PC-3 (cell line): ENCODE results near the gene FARS2. TPM values are rescaled to one million over a fixed set of nuclear protein-coding genes. Genes with fewer than 3 reads are reported as not detected.

Source experiments
- ATAC-seq: fragments of 200-7000 bp; cut with Tn5 transposase; 2 replicates; pipeline ENCODE4 v1.9.1; 2020; ENCODE audit warnings: mild to moderate bottlenecking, moderate library complexity
- BruUV-seq: library from RNA; stranded (reverse); fragments of 400-500 nt; replicated peaks from 2 replicates; lab custom pipeline; 2021; lab: Mats Ljungman, UMichigan
- CTCF ChIA-PET: fragments of 300-600 bp; sonication (Branson Sonifier 250); formaldehyde crosslinking; loops from one replicate; lab custom pipeline; 2022; ENCODE audit warnings: antibody characterized with exemption; lab: Charles Lee
- POLR2A ChIA-PET: fragments of 300-600 bp; sonication (Branson Sonifier 250); formaldehyde crosslinking; loops from one replicate; lab custom pipeline; 2022; ENCODE audit warnings: antibody characterized with exemption; ENCODE audit not compliant: unreplicated experiment; lab: Charles Lee
- DNase-seq: peaks from one replicate; pipeline ENCODE4 v3.0.0-alpha.2; 2015
- H2AFZ ChIP-seq: fragments of 300-600 bp; sonication (generic); 2 replicates; pipeline ENCODE4 v1.6.0; 2016; ENCODE audit warnings: antibody characterized with exemption, low read length
- H3F3A ChIP-seq: fragments of 300-600 bp; sonication (generic); one replicate; pipeline ENCODE4 v1.6.0; 2017; ENCODE audit warnings: antibody characterized with exemption, low read length, control low read depth, mild to moderate bottlenecking; ENCODE audit not compliant: unreplicated experiment
- H3K27ac ChIP-seq: fragments of 300-600 bp; sonication (generic); 2 replicates; pipeline ENCODE4 v1.5.1; 2016; ENCODE audit warnings: mild to moderate bottlenecking, low read length
- H3K27me3 ChIP-seq: fragments of 300-600 bp; sonication (generic); 2 replicates; pipeline ENCODE4 v1.6.1; 2016; ENCODE audit warnings: low read length, mixed read lengths
- H3K36me3 ChIP-seq: fragments of 300-600 bp; sonication (generic); 2 replicates; pipeline ENCODE4 v1.6.1; 2016; ENCODE audit warnings: low read depth, mixed run types, low read length, mixed read lengths
- H3K4me1 ChIP-seq: fragments of 300-600 bp; sonication (generic); 2 replicates; pipeline ENCODE4 v1.5.1; 2016; ENCODE audit warnings: low read length; ENCODE audit not compliant: insufficient read depth
- H3K4me2 ChIP-seq: fragments of 300-600 bp; sonication (generic); 2 replicates; pipeline ENCODE4 v1.6.0; 2016; ENCODE audit warnings: low read length
- H3K4me3 ChIP-seq: fragments of 300-600 bp; sonication (generic); 2 replicates; pipeline ENCODE4 v1.5.1; 2016; ENCODE audit warnings: mild to moderate bottlenecking, low read length, mixed read lengths
- H3K79me2 ChIP-seq: fragments of 300-600 bp; sonication (generic); 2 replicates; pipeline ENCODE4 v1.6.1; 2017; ENCODE audit warnings: low read length, mixed read lengths
- H3K9ac ChIP-seq: fragments of 300-600 bp; sonication (generic); 2 replicates; pipeline ENCODE4 v1.6.0; 2016; ENCODE audit warnings: mild to moderate bottlenecking, low read length
- H3K9me2 ChIP-seq: fragments of 300-600 bp; sonication (generic); replicated peaks from 2 replicates; pipeline ENCODE4 v1.6.1; 2016; ENCODE audit warnings: mixed run types, low read length, mixed read lengths
- H3K9me3 ChIP-seq: fragments of 300-600 bp; sonication (generic); 2 replicates; pipeline ENCODE4 v1.6.1; 2016; ENCODE audit warnings: low read length, mixed read lengths
- H4K20me1 ChIP-seq: fragments of 300-600 bp; sonication (generic); 2 replicates; pipeline ENCODE4 v1.6.1; 2016; ENCODE audit warnings: low read length, mixed read lengths
- EZH2 ChIP-seq: fragments of 300-600 bp; sonication (generic); IDR thresholded peaks from one replicate; pipeline ENCODE4 v1.6.1; 2017; ENCODE audit warnings: antibody characterized with exemption, mild to moderate bottlenecking, low read length; ENCODE audit not compliant: unreplicated experiment
- EZH2phosphoT487 ChIP-seq: fragments of 300-600 bp; sonication (generic); IDR thresholded peaks from 2 replicates; pipeline ENCODE4 v1.6.1; 2018; ENCODE audit warnings: mild to moderate bottlenecking, antibody characterized with exemption, low read length, borderline replicate concordance
- intact Hi-C: fragments of 100-400 bp; cut with micrococcal nuclease; formaldehyde crosslinking; loops from 2 replicates; pipeline ENCODE4 v1.9.0; 2023
- total RNA-seq: library from RNA; depleted of rRNA; stranded (reverse); fragments of >200 nt; gene quantifications from 2 replicates; pipeline ENCODE4 v1.2.3, GENCODE V29; 2014
- TF ChIP-seq, protein P1 (sequence below): fragments of 300-600 bp; sonication (generic); conservative IDR thresholded peaks from 2 replicates; pipeline ENCODE4 v1.5.1; 2017; ENCODE audit warnings: antibody characterized with exemption, low read depth, mild to moderate bottlenecking, low read length

FARS2 gene
- total RNA-seq, 1 experiment from 2014 or later: 23.0 TPM

DNA sequence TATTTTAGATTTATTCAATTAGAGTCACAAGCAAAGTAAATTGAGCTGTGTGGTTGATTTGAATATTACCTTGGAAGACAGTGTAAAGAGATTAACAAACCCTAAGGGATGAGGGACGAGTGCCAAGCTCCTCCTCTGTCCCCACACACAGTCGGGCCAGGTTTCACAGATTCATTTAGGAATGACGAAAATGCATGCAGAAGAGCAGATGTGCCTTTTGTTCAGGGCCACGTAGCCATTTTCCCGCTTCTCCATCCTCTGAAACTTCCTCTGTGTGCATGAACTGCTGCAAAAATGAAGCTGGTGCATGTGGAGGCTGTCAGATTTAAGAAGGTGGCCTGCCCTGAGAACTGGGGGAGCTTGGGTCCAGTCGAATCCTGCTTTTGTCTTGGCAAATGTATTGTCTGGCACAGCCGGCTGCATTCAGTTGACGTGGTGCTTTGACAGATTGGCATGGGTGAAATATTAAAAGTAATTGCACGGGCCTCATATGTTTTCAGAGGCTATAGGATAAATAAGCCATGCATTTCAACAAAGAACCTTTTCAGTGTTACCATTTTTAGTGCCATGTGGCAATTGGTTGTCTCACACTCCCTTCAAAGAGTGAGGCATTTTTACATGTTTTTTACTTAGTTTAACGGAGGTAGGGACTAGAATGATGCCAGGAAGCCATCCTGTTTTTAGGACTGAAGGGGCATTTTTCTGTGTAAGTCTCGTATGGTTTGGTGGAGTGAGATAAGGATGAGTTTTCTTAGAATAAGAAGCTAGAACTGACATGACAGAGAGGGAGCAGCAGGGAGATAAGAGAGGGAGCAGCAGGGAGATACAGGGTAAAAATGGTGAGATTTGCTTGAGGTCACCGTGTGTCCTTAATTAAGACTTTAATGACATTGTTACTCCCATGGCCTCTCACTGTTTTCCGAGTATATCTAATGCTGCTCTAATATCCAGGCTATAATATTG is 384.3 kb downstream of the FARS2 start:
- H3K4me2 ChIP-seq: no peak overlapping the region
- H3K4me3 ChIP-seq: no peak overlapping the region
- DNase-seq (no peak), ATAC-seq (no peak)
- ChIA-PET CTCF (no interaction called here), POLR2A (interaction anchor here (0.6 kb wide), 1 partner anchor 1652 kb away, joined by 13 read pairs; no protein-coding TSS in a partner anchor)
- H3K27ac ChIP-seq: no peak overlapping the region
- no peak for TF ChIP-seq EZH2
- TF ChIP-seq EZH2phosphoT487: no peak
- TF ChIP-seq, protein P1, sequence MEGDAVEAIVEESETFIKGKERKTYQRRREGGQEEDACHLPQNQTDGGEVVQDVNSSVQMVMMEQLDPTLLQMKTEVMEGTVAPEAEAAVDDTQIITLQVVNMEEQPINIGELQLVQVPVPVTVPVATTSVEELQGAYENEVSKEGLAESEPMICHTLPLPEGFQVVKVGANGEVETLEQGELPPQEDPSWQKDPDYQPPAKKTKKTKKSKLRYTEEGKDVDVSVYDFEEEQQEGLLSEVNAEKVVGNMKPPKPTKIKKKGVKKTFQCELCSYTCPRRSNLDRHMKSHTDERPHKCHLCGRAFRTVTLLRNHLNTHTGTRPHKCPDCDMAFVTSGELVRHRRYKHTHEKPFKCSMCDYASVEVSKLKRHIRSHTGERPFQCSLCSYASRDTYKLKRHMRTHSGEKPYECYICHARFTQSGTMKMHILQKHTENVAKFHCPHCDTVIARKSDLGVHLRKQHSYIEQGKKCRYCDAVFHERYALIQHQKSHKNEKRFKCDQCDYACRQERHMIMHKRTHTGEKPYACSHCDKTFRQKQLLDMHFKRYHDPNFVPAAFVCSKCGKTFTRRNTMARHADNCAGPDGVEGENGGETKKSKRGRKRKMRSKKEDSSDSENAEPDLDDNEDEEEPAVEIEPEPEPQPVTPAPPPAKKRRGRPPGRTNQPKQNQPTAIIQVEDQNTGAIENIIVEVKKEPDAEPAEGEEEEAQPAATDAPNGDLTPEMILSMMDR: no peak
- H3K9ac ChIP-seq: no peak overlapping the region
- H4K20me1 ChIP-seq: no peaks in the 10 kb centered on the region
- H3K79me2 ChIP-seq: no peaks in the 10 kb centered on the region
- no TSS peak for BruUV-seq
- no peaks in the 10 kb centered on the region for H3K9me2 ChIP-seq
- peaks cover 12% of the 10 kb centered on the region for H3K4me1 ChIP-seq
- no peaks in the 10 kb centered on the region for H3F3A ChIP-seq
- no peaks in the 10 kb centered on the region for H3K27me3 ChIP-seq
- intact Hi-C loops: no loop called here
- H2AFZ ChIP-seq: no peak overlapping the region
- H3K36me3 ChIP-seq: peaks cover 4% of the 10 kb centered on the region; the same call in 1 of the 2 replicates
- H3K9me3 ChIP-seq: peaks cover 4% of the 10 kb centered on the region

DNA sequence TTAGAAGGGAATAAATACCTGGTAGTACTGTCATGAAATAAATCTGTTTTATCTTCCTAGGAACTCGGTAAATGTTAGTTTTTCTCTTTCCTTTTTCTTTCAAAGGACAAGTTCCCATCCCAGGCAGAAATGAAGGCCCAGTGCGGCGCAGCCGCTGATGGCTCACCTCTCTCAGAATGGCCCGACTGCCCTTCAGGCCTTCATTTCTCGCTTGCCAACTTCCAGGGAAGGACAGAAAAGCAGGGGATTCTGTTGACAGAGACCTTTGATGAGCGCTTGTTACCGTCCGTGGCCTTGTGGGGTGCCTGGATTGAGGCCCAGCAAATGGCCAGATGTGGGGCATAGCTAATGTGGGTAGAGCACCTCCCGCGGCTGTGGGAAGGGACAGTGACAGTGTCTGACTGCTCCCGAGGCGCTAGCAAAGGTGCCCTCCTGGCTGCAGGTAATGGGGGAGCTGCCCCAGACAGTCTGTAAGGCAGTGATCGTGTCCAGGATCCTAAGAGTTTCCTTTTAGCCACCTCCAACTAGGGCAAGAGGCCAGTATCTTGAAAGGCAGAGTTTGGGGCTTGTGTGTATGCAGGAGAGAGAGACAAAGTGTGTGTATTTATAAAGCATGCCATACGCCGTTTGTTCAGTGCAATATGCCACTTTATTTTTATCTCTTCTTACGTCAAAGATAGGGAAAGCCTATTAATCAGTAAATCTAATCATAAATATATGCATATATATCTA is 391.3 kb downstream of the FARS2 start:
- BruUV-seq: no TSS peak
- TF ChIP-seq EZH2phosphoT487 (no peak), EZH2 (no peak)
- TF ChIP-seq, protein P1: no peak
- Histone ChIP-seq H3K4me3 (no peak overlapping the region), H3K4me2 (no peak overlapping the region), H3F3A (no peaks in the 10 kb centered on the region), H3K9me2 (no peaks in the 10 kb centered on the region), H3K9me3 (no peaks in the 10 kb centered on the region), H3K79me2 (no peaks in the 10 kb centered on the region), H2AFZ (no peak overlapping the region), H3K27me3 (no peaks in the 10 kb centered on the region), H3K9ac (no peak overlapping the region), H3K27ac (no peak overlapping the region), H3K4me1 (no peaks in the 10 kb centered on the region), H3K36me3 (no peaks in the 10 kb centered on the region), H4K20me1 (no peaks in the 10 kb centered on the region)
- CTCF ChIA-PET: no interaction called here
- POLR2A ChIA-PET: no interaction called here
- intact Hi-C loops: no loop called here
- ATAC-seq (no peak), DNase-seq (no peak)
